Smooth muscle cell of trachea (primary cell): ENCODE data around the gene PSG3. TPM values are rescaled to one million over a fixed set of nuclear protein-coding genes. Genes with fewer than 3 reads are reported as not detected.

ENCODE experiments used
- total RNA-seq: library from RNA; depleted of rRNA; stranded (reverse); fragments of >200 nt; gene quantifications from 2 replicates; pipeline ENCODE4 v1.2.1, GENCODE V29; 2014

PSG3 gene
- not detected in 2 replicates for total RNA-seq

GRCh38 chr19:42740381-42740780, at the start of gene PSG3:
TSS of gene PSG3 (minus strand) at chr19:42740481. CDS start at chr19:42740384, 97 bp downstream.

Other genes with a start within 250 kb of the PSG3 start
- gene CEACAM1, start 212.0 kb downstream of the PSG3 start, total RNA-seq: not detected in 2 replicates
- gene CEACAM8, start 145.6 kb downstream of the PSG3 start, total RNA-seq: not detected in 2 replicates
- 0.17 TPM in 1 of 2 replicates, not detected in the other for gene PSG8, start 25.2 kb upstream of the PSG3 start, total RNA-seq
- 0.58 and 1.8 TPM in 2 replicates for gene PSG1, start 139.2 kb upstream of the PSG3 start, total RNA-seq
- 1.0 TPM in 1 of 2 replicates, not detected in the other for gene PSG6, start 177.4 kb upstream of the PSG3 start, total RNA-seq
- gene PSG7, start 196.7 kb upstream of the PSG3 start, total RNA-seq: 0.17 and 0.44 TPM in 2 replicates